Pons (tissue), 1 donor: ENCODE results near the gene SMARCD3.

Source experiments
- DNase-seq: peaks from one replicate; pipeline ENCODE4 v3.0.0-alpha.2; 2016; ENCODE audit warnings: low spot score

Gene SMARCD3

GRCh38 chr7:151236406-151236805 is 12.1 kb downstream of the SMARCD3 start:
- no peak for DNase-seq

GRCh38 chr7:151235091-151235787 is 13.3 kb downstream of the SMARCD3 start:
- DNase-seq: no peak

DNA sequence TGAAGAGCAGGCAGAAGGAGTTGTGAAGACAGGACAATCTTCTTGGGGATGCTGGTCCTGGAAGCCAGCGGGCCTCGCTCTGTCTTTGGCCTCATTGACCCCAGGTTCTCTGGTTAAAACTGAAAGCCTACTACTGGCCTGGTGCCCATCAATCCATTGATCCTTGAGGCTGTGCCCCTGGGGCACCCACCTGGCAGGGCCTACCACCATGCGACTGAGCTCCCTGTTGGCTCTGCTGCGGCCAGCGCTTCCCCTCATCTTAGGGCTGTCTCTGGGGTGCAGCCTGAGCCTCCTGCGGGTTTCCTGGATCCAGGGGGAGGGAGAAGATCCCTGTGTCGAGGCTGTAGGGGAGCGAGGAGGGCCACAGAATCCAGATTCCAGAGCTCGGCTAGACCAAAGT is 14.7 kb downstream of the SMARCD3 start:
- DNase-seq: no peak

GRCh38 chr7:151232917-151233701 is 15.4 kb downstream of the SMARCD3 start:
- no peak for DNase-seq

DNA sequence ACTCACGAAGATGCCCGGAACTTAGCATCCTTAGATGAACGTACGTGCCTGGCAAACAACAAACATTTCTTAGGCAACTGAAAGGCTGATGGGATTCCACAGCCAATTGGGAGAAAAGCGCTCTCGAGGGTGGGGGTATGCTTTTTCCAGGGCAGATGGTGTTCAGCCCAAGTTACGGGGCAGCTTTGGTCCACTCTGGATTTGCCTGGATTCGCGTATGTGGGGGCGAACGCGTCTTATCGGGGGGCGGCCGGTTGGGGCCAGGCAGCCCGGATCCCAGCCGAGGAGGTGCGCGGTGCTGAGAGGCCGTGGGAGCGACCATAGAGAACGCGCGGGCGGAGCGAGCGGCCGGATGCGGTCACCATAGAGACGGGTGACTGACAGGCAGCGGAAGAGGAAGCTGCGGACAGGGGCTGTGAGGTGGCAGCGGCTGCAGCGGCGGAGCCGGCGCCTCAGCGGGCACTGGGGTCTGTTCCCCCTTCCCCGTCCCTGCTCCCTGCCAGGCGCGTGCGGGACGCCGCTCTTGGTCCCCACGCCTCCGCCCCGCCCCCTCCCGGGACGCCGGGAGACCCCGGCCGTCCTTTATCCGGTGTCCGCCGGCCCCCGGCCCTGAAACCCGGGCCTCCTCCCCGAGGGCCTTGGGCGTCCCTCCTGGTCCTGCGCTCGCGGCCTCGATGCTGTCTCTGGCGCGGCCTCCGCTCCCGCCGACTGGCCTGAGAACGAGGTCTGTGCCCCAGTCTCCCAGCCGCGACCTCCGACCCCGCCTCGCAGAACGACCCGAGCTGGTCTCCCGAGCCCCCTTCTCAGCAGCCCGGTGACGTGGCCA is 16.2 kb downstream of the SMARCD3 start, which contains the start of gene CHPF2:
CHPF2 (plus strand) TSS at position 393 of the 826 bp plus-strand sequence. CDS start 1,529 bp downstream, outside the sequence.
- peak; percentile 84 for DNase-seq

- DNase-seq: no peak
These were observed 17.4 kb downstream of the SMARCD3 start for GRCh38 chr7:151231080-151231479.

GRCh38 chr7:151229249-151229648 is 19.2 kb downstream of the SMARCD3 start:
- no peak for DNase-seq

GRCh38 chr7:151228024-151228866 is 20.2 kb downstream of the SMARCD3 start:
- no peak for DNase-seq

DNA sequence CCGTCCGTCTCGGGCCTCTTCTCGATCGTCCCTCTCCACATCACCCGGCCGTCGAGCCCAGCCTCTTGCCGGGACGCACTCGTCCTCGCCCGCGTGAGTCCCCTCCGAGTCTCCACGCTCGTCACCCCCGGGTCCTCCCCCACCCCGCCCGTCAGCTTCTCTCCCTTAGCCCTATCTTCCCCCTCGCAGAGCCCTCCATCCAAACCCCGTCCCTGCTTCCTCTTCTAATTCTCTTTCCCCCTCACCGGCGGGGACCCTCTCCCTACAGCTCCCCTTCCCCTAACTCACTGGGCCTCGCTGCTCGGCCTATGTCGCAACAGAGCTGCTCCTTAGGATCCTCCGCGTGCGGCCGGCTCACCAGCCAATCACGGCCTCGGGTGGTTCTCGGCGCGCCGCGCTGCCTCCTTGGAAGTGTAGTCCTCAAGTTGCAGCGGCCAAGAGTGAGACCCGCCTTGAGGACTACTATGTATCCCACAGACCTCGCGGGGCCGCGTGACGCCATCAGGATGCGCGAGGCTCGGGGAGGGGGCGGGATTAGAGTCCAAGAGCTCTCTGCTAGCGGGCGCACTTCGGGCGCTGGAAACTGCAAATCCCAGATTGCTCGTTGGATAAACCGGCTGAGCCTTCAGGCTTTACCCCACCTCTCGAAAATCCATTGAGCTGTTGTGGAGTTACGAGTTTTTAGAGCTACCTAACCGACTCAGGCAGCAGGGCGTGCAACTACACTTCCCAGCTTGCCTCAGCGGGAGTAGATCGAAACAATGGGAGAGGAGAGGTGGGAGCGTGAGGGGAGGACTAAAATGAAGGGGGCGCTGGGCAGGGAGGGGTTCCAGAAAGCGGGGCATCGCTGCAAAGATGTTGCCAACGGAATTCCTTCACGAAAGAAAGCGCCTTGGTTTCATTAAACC is 21.4 kb downstream of the SMARCD3 start, which contains the start of gene ABCF2:
ABCF2 (minus strand) TSS at position 331 of the 908 bp plus-strand sequence. CDS start 747 bp downstream, outside the sequence.
- peak; percentile 98 for DNase-seq

DNA sequence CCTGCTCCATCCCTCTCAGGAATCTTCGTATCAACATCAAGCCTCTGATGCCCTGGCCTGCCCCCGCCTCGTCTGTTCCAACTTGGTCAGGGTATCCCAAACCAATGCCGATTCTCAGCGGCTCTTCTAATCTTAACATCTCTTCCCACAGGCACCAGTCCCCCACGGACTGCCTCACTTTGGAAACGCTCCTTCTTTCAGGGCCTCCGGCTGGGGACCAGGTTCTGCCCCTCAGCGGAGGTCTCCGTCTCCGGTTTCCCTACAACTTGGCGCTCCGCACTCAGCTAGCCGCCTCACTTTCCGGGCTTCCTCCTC is 22.0 kb downstream of the SMARCD3 start:
- DNase-seq: no peak

- no peak for DNase-seq
These were observed 22.5 kb downstream of the SMARCD3 start for GRCh38 chr7:151225948-151226510.

DNA sequence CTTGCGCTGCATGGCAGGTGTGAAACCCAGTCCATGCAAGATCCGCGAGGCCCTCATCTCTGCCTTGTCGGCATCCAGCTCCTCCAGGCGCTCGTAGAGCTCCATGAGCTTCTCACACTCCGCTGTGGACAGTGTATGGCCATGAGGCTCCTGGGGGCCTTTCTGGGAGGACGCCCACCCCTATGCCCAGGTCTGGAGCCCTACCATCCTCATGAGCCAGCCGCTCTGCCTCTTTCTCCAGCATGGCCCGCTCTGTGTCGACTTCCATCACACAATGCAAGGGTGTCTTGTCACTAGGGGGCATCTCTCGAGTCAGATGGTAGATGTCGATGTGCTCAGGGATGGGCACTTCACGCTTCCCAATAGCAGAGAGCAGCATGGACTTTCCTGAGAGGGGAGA is 24.8 kb downstream of the SMARCD3 start:
- DNase-seq: no peak

DNA sequence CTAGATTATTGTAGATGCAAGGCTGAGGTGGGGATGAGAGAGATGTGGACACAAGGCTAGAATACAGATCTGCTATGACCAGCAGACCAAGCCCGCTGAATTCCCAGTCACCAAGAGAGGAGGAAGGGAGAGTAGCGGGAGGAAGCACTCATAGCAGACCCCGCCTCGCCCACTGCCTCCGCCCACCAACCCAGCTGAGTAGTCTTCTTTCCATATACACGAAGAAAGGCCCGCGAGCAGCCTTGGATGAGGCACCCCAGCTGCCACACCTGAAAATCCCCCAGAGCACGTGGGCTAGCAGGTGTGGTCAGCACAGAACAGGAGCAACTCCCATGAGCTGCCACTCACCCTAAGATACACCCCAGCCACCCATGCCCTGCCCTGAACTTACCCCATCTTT is 30.3 kb downstream of the SMARCD3 start:
- no peak for DNase-seq

DNA sequence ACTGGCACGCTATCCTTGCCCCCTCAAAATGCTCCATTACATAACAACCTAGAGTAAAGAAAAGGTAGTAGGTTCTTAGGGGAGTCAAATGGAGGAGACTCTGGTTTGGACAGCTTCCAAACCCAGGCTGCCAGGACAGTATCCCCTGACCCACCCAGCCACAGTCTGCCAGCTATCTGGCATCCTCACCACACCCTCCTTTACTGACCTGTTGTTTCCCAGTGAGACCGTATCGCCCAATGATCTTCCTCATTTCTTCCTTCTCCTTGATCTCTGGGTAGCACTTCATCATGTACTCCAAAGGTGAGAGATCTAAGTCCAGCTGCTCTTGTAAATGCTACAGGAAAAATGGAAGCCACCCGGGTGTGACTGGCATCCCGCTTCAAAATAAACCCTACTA is 33.1 kb downstream of the SMARCD3 start:
- DNase-seq: no peak

DNA sequence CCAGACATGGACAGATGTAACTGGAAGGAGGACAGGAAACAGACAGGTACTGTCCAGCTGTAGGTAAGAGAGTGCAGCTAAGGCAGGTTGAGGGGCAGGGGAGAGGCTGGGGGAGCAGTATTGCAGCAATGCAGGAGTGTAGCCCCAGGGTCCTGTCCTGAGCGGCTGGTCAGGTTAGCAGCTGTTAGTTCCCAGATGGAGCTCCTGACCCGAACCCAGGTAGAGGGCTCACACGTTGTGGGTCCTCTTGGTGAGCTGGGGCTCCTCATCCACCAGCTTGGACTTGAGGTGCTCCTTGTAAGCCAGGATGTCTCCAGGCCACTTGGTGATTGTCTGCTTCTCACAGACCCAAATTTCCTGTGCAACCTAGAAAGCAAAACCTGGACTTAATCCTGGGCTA is 34.7 kb downstream of the SMARCD3 start:
- DNase-seq: no peak

- no peak for DNase-seq
These were observed 35.9 kb downstream of the SMARCD3 start for GRCh38 chr7:151212626-151213025.

GRCh38 chr7:151211155-151211772 is 37.2 kb downstream of the SMARCD3 start:
- DNase-seq: no peak

DNA sequence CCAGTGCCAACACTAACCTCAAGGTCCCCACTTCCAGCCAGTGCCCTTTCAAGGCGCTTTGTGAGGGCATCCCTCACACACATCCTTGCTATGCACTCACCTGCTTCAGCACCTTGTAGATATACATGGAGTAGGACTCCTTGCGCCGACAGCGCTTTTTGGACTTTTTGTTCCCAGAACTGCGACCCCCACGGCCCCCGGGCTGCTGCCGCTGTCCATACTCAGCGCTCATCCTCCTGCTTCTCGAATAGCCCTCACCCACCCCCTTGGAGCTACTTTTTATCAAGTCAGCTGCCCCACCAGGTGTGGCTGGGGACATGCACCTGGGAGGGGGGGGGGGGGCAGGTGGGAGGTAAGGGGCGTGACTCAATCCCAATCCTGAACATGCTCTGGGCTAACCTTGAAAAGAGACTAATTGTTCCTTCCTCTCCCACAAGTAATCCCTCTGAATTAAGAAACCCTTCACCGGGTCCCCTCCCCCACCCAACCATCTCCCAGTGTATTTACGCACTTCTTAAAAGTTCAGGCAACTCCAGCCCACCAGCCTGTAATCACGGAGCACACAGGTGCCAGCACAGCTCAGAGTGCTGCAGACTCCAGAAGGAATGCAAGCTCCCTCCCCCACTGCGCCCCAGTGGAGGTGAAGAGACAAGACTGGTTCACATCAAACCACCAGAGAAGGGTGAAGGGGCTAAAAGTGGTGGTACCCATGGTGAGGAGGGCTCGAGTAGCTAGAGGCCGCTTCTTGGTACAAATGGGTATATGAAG is 38.2 kb downstream of the SMARCD3 start, which contains the start of gene H2BK1:
H2BK1 (minus strand) TSS at position 402 of the 768 bp plus-strand sequence; CDS start at position 232, 170 bp downstream.
- DNase-seq: no peak

DNA sequence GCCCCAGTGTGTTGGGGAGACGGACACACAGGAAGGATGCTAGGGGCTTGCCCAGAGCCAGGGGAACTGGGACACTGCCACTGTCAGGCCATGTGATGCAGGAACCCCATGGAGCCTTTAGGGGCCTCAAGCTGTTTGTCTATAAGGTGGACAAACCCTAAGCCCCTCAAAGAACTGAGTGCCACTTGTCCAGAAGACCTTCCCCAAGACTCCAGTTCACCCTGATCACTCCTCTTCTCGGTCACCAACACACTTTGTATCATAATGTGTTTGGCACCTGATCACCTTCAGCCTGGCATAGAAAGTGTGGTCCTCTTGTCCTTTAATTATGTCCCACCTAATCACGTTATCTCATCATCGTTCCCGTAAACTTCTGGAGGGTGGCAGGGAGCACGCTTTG is 38.9 kb downstream of the SMARCD3 start:
- DNase-seq: no peak
